WTC11 (cell line): ENCODE measurements around the gene DCAF6. TPM values are rescaled to one million over a fixed set of nuclear protein-coding genes. Genes with fewer than 3 reads are reported as not detected.

ENCODE experiments used
- ATAC-seq: fragments of 200-7000 bp; cut with Tn5 transposase; 2 replicates; pipeline ENCODE4 v1.10.0; 2021; ENCODE audit warnings: mild to moderate bottlenecking, moderate library complexity
- CTCF ChIA-PET: fragments of 300-600 bp; sonication (Branson Sonifier 250); formaldehyde crosslinking; loops from one replicate; lab custom pipeline; 2021; ENCODE audit warnings: antibody characterized with exemption; lab: Charles Lee
- POLR2A ChIA-PET: fragments of 350-600 bp; sonication (Branson Sonifier 250); formaldehyde crosslinking; loops from one replicate; lab custom pipeline; 2021; ENCODE audit warnings: antibody characterized with exemption; lab: Charles Lee
- DNase-seq: peaks from one replicate; pipeline ENCODE4 v3.0.0; 2021; ENCODE audit warnings: low spot score
- H3K27ac Mint-ChIP-seq: 2 replicates; pipeline ENCODE4 v1.8.0; 2021; ENCODE audit warnings: mixed read lengths
- H3K27me3 Mint-ChIP-seq: 2 replicates; pipeline ENCODE4 v1.8.0; 2021; ENCODE audit warnings: low read depth, mild to moderate bottlenecking, moderate library complexity, mixed read lengths
- H3K36me3 Mint-ChIP-seq: 2 replicates; pipeline ENCODE4 v1.8.0; 2021; ENCODE audit warnings: mixed read lengths
- H3K4me1 Mint-ChIP-seq: 2 replicates; pipeline ENCODE4 v1.8.0; 2022; ENCODE audit warnings: mixed read lengths
- H3K4me3 Mint-ChIP-seq: 2 replicates; pipeline ENCODE4 v1.8.0; 2021; ENCODE audit warnings: mild to moderate bottlenecking, moderate library complexity, mixed read lengths
- H3K9me3 Mint-ChIP-seq: 2 replicates; pipeline ENCODE4 v1.8.0; 2021; ENCODE audit warnings: mixed read lengths
- ATF1 ChIP-seq: sonication (generic); formaldehyde crosslinking; IDR thresholded peaks from 2 replicates; pipeline ENCODE4 v1.8.1; 2023; ENCODE audit warnings: mild to moderate bottlenecking, moderate library complexity, missing genetic modification reagents
- ATF2 ChIP-seq: sonication (generic); formaldehyde crosslinking; IDR thresholded peaks from 2 replicates; pipeline ENCODE4 v1.8.1; 2022; ENCODE audit warnings: low read depth, missing genetic modification reagents, borderline replicate concordance
- CBFB ChIP-seq: sonication (generic); formaldehyde crosslinking; IDR thresholded peaks from 2 replicates; pipeline ENCODE4 v1.8.1; 2022; ENCODE audit warnings: mild to moderate bottlenecking, low read depth, missing genetic modification reagents
- CDX4 ChIP-seq: fragments of 250-450 bp; sonication (Bioruptor Pico); IDR thresholded peaks from 2 replicates; pipeline ENCODE4 v1.9.0; 2021; ENCODE audit warnings: moderate library complexity, mild to moderate bottlenecking, inconsistent platforms, borderline replicate concordance
- E2F1 ChIP-seq: sonication (generic); formaldehyde crosslinking; IDR thresholded peaks from 2 replicates; pipeline ENCODE4 v1.8.0; 2022; ENCODE audit warnings: mild to moderate bottlenecking, missing genetic modification reagents
- E2F4 ChIP-seq: sonication (generic); formaldehyde crosslinking; IDR thresholded peaks from 2 replicates; pipeline ENCODE4 v1.8.1; 2022; ENCODE audit warnings: low read depth, mild to moderate bottlenecking, moderate library complexity, missing genetic modification reagents, borderline replicate concordance
- FOXP1 ChIP-seq: sonication (generic); formaldehyde crosslinking; IDR thresholded peaks from 2 replicates; pipeline ENCODE4 v1.8.0; 2022; ENCODE audit warnings: missing genetic modification reagents, mild to moderate bottlenecking, moderate library complexity, borderline replicate concordance
- FOXP4 ChIP-seq: sonication (generic); formaldehyde crosslinking; IDR thresholded peaks from 2 replicates; pipeline ENCODE4 v1.8.0; 2022; ENCODE audit warnings: mild to moderate bottlenecking, missing genetic modification reagents
- GTF2I ChIP-seq: fragments of 250-450 bp; sonication (Bioruptor Pico); conservative IDR thresholded peaks from 2 replicates; pipeline ENCODE4 v1.4.0; 2021; ENCODE audit warnings: mild to moderate bottlenecking
- KAT7 ChIP-seq: sonication (generic); formaldehyde crosslinking; IDR thresholded peaks from 2 replicates; pipeline ENCODE4 v1.8.1; 2023; ENCODE audit warnings: missing genetic modification reagents, mild to moderate bottlenecking, borderline replicate concordance
- MAX ChIP-seq: sonication (generic); formaldehyde crosslinking; IDR thresholded peaks from 2 replicates; pipeline ENCODE4 v1.8.0; 2022; ENCODE audit warnings: mild to moderate bottlenecking, missing genetic modification reagents
- MLX ChIP-seq: sonication (generic); formaldehyde crosslinking; IDR thresholded peaks from 2 replicates; pipeline ENCODE4 v1.8.1; 2023; ENCODE audit warnings: mild to moderate bottlenecking, missing genetic modification reagents, moderate library complexity
- RELA ChIP-seq: sonication (generic); formaldehyde crosslinking; IDR thresholded peaks from 2 replicates; pipeline ENCODE4 v1.8.1; 2022; ENCODE audit warnings: missing genetic modification reagents, mild to moderate bottlenecking, borderline replicate concordance
- RORB ChIP-seq: fragments of 250-450 bp; sonication (Bioruptor Pico); IDR thresholded peaks from 2 replicates; pipeline ENCODE4 v1.9.0; 2021; ENCODE audit warnings: mild to moderate bottlenecking
- SMAD3 ChIP-seq: sonication (generic); formaldehyde crosslinking; IDR thresholded peaks from 2 replicates; pipeline ENCODE4 v1.8.0; 2022; ENCODE audit warnings: missing genetic modification reagents, mild to moderate bottlenecking, borderline replicate concordance
- TEAD1 ChIP-seq: sonication (generic); formaldehyde crosslinking; IDR thresholded peaks from 2 replicates; pipeline ENCODE4 v1.8.0; 2022; ENCODE audit warnings: mild to moderate bottlenecking, missing genetic modification reagents
- TP53 ChIP-seq: sonication (generic); formaldehyde crosslinking; IDR thresholded peaks from 2 replicates; pipeline ENCODE4 v1.8.1; 2023; ENCODE audit warnings: mild to moderate bottlenecking, missing genetic modification reagents
- USF1 ChIP-seq: sonication (generic); formaldehyde crosslinking; IDR thresholded peaks from 2 replicates; pipeline ENCODE4 v1.8.0; 2022; ENCODE audit warnings: mild to moderate bottlenecking, missing genetic modification reagents
- ZNF121 ChIP-seq: sonication (generic); formaldehyde crosslinking; IDR thresholded peaks from 2 replicates; pipeline ENCODE4 v1.8.0; 2023; ENCODE audit warnings: missing genetic modification reagents
- ZNF232 ChIP-seq: sonication (generic); formaldehyde crosslinking; IDR thresholded peaks from 2 replicates; pipeline ENCODE4 v1.8.0; 2022; ENCODE audit warnings: mild to moderate bottlenecking, missing genetic modification reagents
- ZNF512 ChIP-seq: sonication (generic); formaldehyde crosslinking; IDR thresholded peaks from 2 replicates; pipeline ENCODE4 v1.8.1; 2022; ENCODE audit warnings: missing genetic modification reagents, borderline replicate concordance
- total RNA-seq: library from RNA; stranded (reverse); gene quantifications from 3 replicates; pipeline ENCODE4 v1.2.3, GENCODE V29; 2021

Gene DCAF6
- total RNA-seq, 1 experiment from 2014 or later, result 13.5 TPM

GRCh38 chr1:167923324-167924056, 13.0 kb upstream of the DCAF6 start:
- TF ChIP-seq E2F4, result no peak
- TF ChIP-seq GTF2I, result no peak
- TF ChIP-seq SMAD3 (CRISPR knock-in tag), result no peak
- no peak for TF ChIP-seq CDX4 (CRISPR knock-in tag)
- no peak for TF ChIP-seq KAT7 (CRISPR knock-in tag)
- TF ChIP-seq RELA (CRISPR knock-in tag), result no peak
- no peak for TF ChIP-seq MAX (CRISPR knock-in tag)
- no peak for TF ChIP-seq ATF1 (CRISPR knock-in tag)
- DNase-seq (no peak), ATAC-seq (no peak)
- H3K9me3 Mint-ChIP-seq, result no peaks in the 10 kb centered on the region
- ChIA-PET POLR2A (interaction anchor here (0.7 kb wide), 1 partner anchor 31 kb away, joined by 4 read pairs; no protein-coding TSS in a partner anchor), CTCF (no interaction called here)
- no peak overlapping the region for H3K27ac Mint-ChIP-seq
- no peaks in the 10 kb centered on the region for H3K27me3 Mint-ChIP-seq
- no peak overlapping the region for H3K4me3 Mint-ChIP-seq
- no peaks in the 10 kb centered on the region for H3K36me3 Mint-ChIP-seq
- H3K4me1 Mint-ChIP-seq, result peaks cover 28% of the 10 kb centered on the region

- Mint-ChIP-seq H3K4me1 (peaks cover 30% of the 10 kb centered on the region), H3K27me3 (no peaks in the 10 kb centered on the region), H3K36me3 (no peaks in the 10 kb centered on the region), H3K4me3 (no peak overlapping the region)
- POLR2A ChIA-PET, result interaction anchor here (0.7 kb wide), 1 partner anchor 31 kb away, joined by 4 read pairs; no protein-coding TSS in a partner anchor
- CTCF ChIA-PET, result no interaction called here
- DNase-seq, result no peak
- TF ChIP-seq ZNF232 (CRISPR knock-in tag) (no peak), ATF2 (CRISPR knock-in tag) (no peak), RORB (no peak), ZNF121 (CRISPR knock-in tag) (no peak), USF1 (no peak), FOXP1 (CRISPR knock-in tag) (no peak), CBFB (CRISPR knock-in tag) (no peak), ZNF512 (no peak), TEAD1 (CRISPR knock-in tag) (no peak), SMAD3 (CRISPR knock-in tag) (no peak), RELA (CRISPR knock-in tag) (no peak), FOXP4 (CRISPR knock-in tag) (no peak), TP53 (CRISPR knock-in tag) (no peak), MLX (CRISPR knock-in tag) (no peak), E2F1 (CRISPR knock-in tag) (no peak)
- TF ChIP-seq, all 79 proteins: peak for 0
- Mint-ChIP-seq H3K9me3 (no peaks in the 10 kb centered on the region), H3K27ac (no peak overlapping the region)
- no peak for ATAC-seq
Observed at GRCh38 chr1:167924102-167924501, 12.4 kb upstream of the DCAF6 start.
